Measurements from ENCODE around the gene TMEM201.

DNA sequence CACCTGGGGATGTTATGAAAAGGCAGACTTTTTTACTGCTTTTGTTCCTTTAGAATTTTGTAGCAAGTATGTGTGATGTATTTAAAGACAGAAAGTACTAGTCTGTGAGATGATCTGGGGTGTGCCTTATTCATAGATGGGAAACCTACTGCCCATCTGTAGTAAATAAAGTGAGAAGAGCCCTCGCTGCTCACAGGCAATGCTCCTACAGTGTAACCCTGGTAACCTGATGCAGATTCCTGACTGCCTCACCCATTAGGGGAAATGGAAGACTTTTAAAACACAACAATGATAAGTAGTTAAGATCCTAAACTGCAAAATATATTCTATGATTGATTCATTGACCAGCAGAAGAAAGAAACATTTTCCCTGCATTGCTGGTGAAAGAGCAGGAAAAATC is 19.4 kb upstream of the TMEM201 start:
- TF ChIP-seq, protein P1, sequence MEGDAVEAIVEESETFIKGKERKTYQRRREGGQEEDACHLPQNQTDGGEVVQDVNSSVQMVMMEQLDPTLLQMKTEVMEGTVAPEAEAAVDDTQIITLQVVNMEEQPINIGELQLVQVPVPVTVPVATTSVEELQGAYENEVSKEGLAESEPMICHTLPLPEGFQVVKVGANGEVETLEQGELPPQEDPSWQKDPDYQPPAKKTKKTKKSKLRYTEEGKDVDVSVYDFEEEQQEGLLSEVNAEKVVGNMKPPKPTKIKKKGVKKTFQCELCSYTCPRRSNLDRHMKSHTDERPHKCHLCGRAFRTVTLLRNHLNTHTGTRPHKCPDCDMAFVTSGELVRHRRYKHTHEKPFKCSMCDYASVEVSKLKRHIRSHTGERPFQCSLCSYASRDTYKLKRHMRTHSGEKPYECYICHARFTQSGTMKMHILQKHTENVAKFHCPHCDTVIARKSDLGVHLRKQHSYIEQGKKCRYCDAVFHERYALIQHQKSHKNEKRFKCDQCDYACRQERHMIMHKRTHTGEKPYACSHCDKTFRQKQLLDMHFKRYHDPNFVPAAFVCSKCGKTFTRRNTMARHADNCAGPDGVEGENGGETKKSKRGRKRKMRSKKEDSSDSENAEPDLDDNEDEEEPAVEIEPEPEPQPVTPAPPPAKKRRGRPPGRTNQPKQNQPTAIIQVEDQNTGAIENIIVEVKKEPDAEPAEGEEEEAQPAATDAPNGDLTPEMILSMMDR (IDR thresholded peaks at IDR 0.05; ENCODE audit: low read depth, low read length, poor library complexity, severe bottlenecking), result no peak
- no peak for TF ChIP-seq EZH2phosphoT487 (IDR thresholded peaks at IDR 0.05; ENCODE audit: borderline replicate concordance, low read length)

Measured in DOHH2 (cell line).